HCT116 (cell line): ENCODE data around the gene EMC10. TPM values are rescaled to one million over a fixed set of nuclear protein-coding genes. Genes with fewer than 3 reads are reported as not detected.

Source experiments
- ATAC-seq: fragments of 200-7000 bp; cut with Tn5 transposase; 2 replicates; pipeline ENCODE4 v1.9.1; 2020; ENCODE audit warnings: mild to moderate bottlenecking, moderate library complexity
- BruUV-seq: library from RNA; stranded (reverse); fragments of 400-500 nt; replicated peaks from 2 replicates; lab custom pipeline; 2021; lab: Mats Ljungman, UMichigan
- CTCF ChIA-PET: fragments of 300-600 bp; sonication (Branson Sonifier 250); formaldehyde crosslinking; loops from one replicate; lab custom pipeline; 2021; ENCODE audit warnings: antibody characterized with exemption; lab: Charles Lee
- POLR2A ChIA-PET: fragments of 300-600, 350-600 bp; sonication (Branson Sonifier 250); formaldehyde crosslinking; loops from one replicate; lab custom pipeline; 2021; ENCODE audit warnings: antibody characterized with exemption; lab: Charles Lee
- RAD21 ChIA-PET, 2 experiments: fragments of 300-600 bp; sonication (Branson Sonifier 250); formaldehyde crosslinking; loops; one replicate each; lab custom pipeline; 2023; ENCODE audit warnings: low total read pairs in 2 of 2; ENCODE audit not compliant: uncharacterized antibody in 2 of 2, unreplicated experiment in 2 of 2, low non-redundant PET in 1 of 2; lab: Charles Lee
- DNase-seq: peaks from one replicate; pipeline ENCODE4 v3.0.0-alpha.2; 2010; ENCODE audit warnings: low read depth, low spot score
- H2AFZ ChIP-seq: fragments of 200-600 bp; shearing (Covaris generic), sonication (generic); 2 replicates; pipeline ENCODE4 v1.6.1; 2017; ENCODE audit warnings: low read depth, mixed run types, mixed read lengths, antibody characterized with exemption, low read length; ENCODE audit not compliant: poor library complexity, severe bottlenecking
- H3K27ac ChIP-seq: 2 replicates; pipeline ENCODE4 v1.5.1; 2012; ENCODE audit warnings: low read depth, low read length
- H3K27me3 ChIP-seq: fragments of 200-600 bp; sonication (generic); 2 replicates; pipeline ENCODE4 v1.6.1; 2016; ENCODE audit warnings: mixed run types, low read length, mixed read lengths; ENCODE audit not compliant: insufficient read depth
- H3K36me3 ChIP-seq, 2 experiments: fragments of 200-500 bp in 1 of 2; fragments of 200-600 bp in 1 of 2; sonication (Bioruptor generic) in 1 of 2; sonication (generic) in 1 of 2; 2 replicates each; pipeline versions ENCODE4 v1.5.1 to v1.6.1; 2014 to 2016; ENCODE audit warnings: low read length in 2 of 2, inconsistent platforms in 1 of 2, mixed read lengths in 1 of 2, mixed run types in 1 of 2; ENCODE audit not compliant: insufficient read depth in 2 of 2, control insufficient read depth in 1 of 2
- H3K4me1 ChIP-seq, 2 experiments: fragments of 200-600 bp in 1 of 2; sonication (generic) in 1 of 2; 2 replicates each; pipeline versions ENCODE4 v1.5.1 to v1.6.1; 2012 to 2017; ENCODE audit warnings: low read length in 2 of 2, inconsistent platforms in 1 of 2, mild to moderate bottlenecking in 1 of 2, mixed read lengths in 1 of 2, mixed run types in 1 of 2, moderate library complexity in 1 of 2; ENCODE audit not compliant: insufficient read depth in 2 of 2, control insufficient read depth in 1 of 2
- H3K4me2 ChIP-seq: fragments of 200-600 bp; sonication (generic); 2 replicates; pipeline ENCODE4 v1.6.1; 2017; ENCODE audit warnings: mixed run types, low read length, mixed read lengths
- H3K4me3 ChIP-seq, 2 experiments: fragments of 200-600 bp in 1 of 2; sonication (generic) in 1 of 2; replicated peaks in 1 of 2; 2 replicates each; pipeline ENCODE4 v1.5.1; 2011 to 2016; ENCODE audit warnings: low read length in 2 of 2, control low read depth in 1 of 2, low read depth in 1 of 2, mild to moderate bottlenecking in 1 of 2, mixed read lengths in 1 of 2, mixed run types in 1 of 2
- H3K79me2 ChIP-seq: fragments of 200-600 bp; sonication (generic); 2 replicates; pipeline ENCODE4 v1.6.1; 2017; ENCODE audit warnings: mild to moderate bottlenecking, mixed run types, low read length, moderate library complexity, mixed read lengths; ENCODE audit not compliant: insufficient read depth
- H3K9ac ChIP-seq: fragments of 200-600 bp; sonication (generic); 2 replicates; pipeline ENCODE4 v1.6.1; 2016; ENCODE audit warnings: low read length, mixed read lengths
- H3K9me2 ChIP-seq: fragments of 200-600 bp; sonication (generic), shearing (Covaris generic); 2 replicates; pipeline ENCODE4 v1.6.1; 2017; ENCODE audit warnings: mixed run types, mild to moderate bottlenecking, moderate library complexity; ENCODE audit not compliant: insufficient read depth
- H3K9me3 ChIP-seq, 2 experiments: fragments of 200-500 bp in 1 of 2; fragments of 200-600 bp in 1 of 2; sonication (Bioruptor generic) in 1 of 2; sonication (generic) in 1 of 2; 2 replicates each; pipeline ENCODE4 v1.6.1; 2014 to 2017; ENCODE audit warnings: low read length in 2 of 2, mixed read lengths in 2 of 2, inconsistent platforms in 1 of 2, low read depth in 1 of 2, mild to moderate bottlenecking in 1 of 2, mixed run types in 1 of 2, moderate library complexity in 1 of 2; ENCODE audit not compliant: control insufficient read depth in 1 of 2, insufficient read depth in 1 of 2
- H4K20me1 ChIP-seq: fragments of 200-600 bp; sonication (generic), shearing (Covaris generic); 2 replicates; pipeline ENCODE4 v1.6.1; 2017; ENCODE audit warnings: mixed run types, mild to moderate bottlenecking, moderate library complexity; ENCODE audit not compliant: insufficient read depth
- ATF3 ChIP-seq: IDR thresholded peaks from 2 replicates; pipeline ENCODE4 v1.6.1; 2012
- CBX3 ChIP-seq: IDR thresholded peaks from 2 replicates; pipeline ENCODE4 v1.6.1; 2012; ENCODE audit warnings: low read depth
- CTCF ChIP-seq, 3 experiments: fragments of 200-600 bp in 1 of 3; sonication (generic) in 1 of 3; IDR thresholded peaks in 2 of 3; conservative IDR thresholded peaks in 1 of 3; 2 replicates each; pipeline ENCODE4 v1.5.1; 2012 to 2017; ENCODE audit warnings: low read depth in 2 of 3, low read length in 2 of 3, antibody characterized with exemption in 1 of 3, borderline replicate concordance in 1 of 3, control low read depth in 1 of 3, mild to moderate bottlenecking in 1 of 3, mixed read lengths in 1 of 3, mixed run types in 1 of 3, moderate library complexity in 1 of 3; ENCODE audit not compliant: insufficient read depth in 1 of 3
- EGR1 ChIP-seq: IDR thresholded peaks from 2 replicates; pipeline ENCODE4 v1.6.1; 2012; ENCODE audit warnings: low read depth
- ELF1 ChIP-seq: IDR thresholded peaks from 2 replicates; pipeline ENCODE4 v1.6.1; 2012; ENCODE audit warnings: low read depth, borderline replicate concordance
- EZH2phosphoT487 ChIP-seq: fragments of 200-600 bp; IDR thresholded peaks from 2 replicates; pipeline ENCODE4 v1.6.1; 2018; ENCODE audit warnings: antibody characterized with exemption, borderline replicate concordance
- JUND ChIP-seq: IDR thresholded peaks from 2 replicates; pipeline ENCODE4 v1.6.1; 2012
- MAX ChIP-seq: IDR thresholded peaks from 2 replicates; pipeline ENCODE4 v1.6.1; 2012
- POLR2A ChIP-seq: IDR thresholded peaks from 2 replicates; pipeline ENCODE4 v1.7.0; 2011; ENCODE audit warnings: borderline replicate concordance; ENCODE audit not compliant: insufficient read depth, insufficient read length; ENCODE audit errors: extremely low read depth
- POLR2AphosphoS5 ChIP-seq: IDR thresholded peaks from 2 replicates; pipeline ENCODE4 v1.6.1; 2011; ENCODE audit warnings: mild to moderate bottlenecking, low read depth, low read length, moderate library complexity
- RAD21 ChIP-seq: IDR thresholded peaks from 2 replicates; pipeline ENCODE4 v1.6.1; 2012; ENCODE audit warnings: low read depth, mild to moderate bottlenecking
- REST ChIP-seq: IDR thresholded peaks from 2 replicates; pipeline ENCODE4 v1.6.1; 2012; ENCODE audit warnings: low read depth
- SIN3A ChIP-seq: IDR thresholded peaks from 2 replicates; pipeline ENCODE4 v1.6.1; 2012; ENCODE audit warnings: low read depth
- SP1 ChIP-seq: IDR thresholded peaks from 2 replicates; pipeline ENCODE4 v1.6.1; 2012; ENCODE audit warnings: low read depth
- SRF ChIP-seq: IDR thresholded peaks from 2 replicates; pipeline ENCODE4 v1.6.1; 2012; ENCODE audit warnings: low read depth
- YY1 ChIP-seq: IDR thresholded peaks from 2 replicates; pipeline ENCODE4 v1.6.1; 2011; ENCODE audit warnings: low read length, low read depth, moderate library complexity, mild to moderate bottlenecking; ENCODE audit not compliant: insufficient replicate concordance; ENCODE audit errors: extremely low read depth
- ZBTB33 ChIP-seq: IDR thresholded peaks from 2 replicates; pipeline ENCODE4 v1.6.1; 2011; ENCODE audit warnings: mild to moderate bottlenecking, low read length, moderate library complexity; ENCODE audit not compliant: insufficient replicate concordance; ENCODE audit errors: extremely low read depth
- ZNF274 ChIP-seq: fragments of 200-500 bp; sonication (Bioruptor generic); IDR thresholded peaks from 2 replicates; pipeline ENCODE4 v1.6.1; 2014; ENCODE audit warnings: mild to moderate bottlenecking, low read depth, low read length, inconsistent platforms
- intact Hi-C: fragments of 100-400 bp; cut with micrococcal nuclease; formaldehyde crosslinking; loops from 2 replicates; pipeline ENCODE4 v1.10.0; 2022
- total RNA-seq: library from RNA; stranded (reverse); gene quantifications from one replicate; pipeline ENCODE4 v1.2.1, GENCODE V29; 2021; ENCODE audit not compliant: unreplicated experiment

Gene EMC10
- total RNA-seq, 1 experiment from 2014 or later, result 92.4 TPM

- Histone ChIP-seq H3K27ac (peak within 1 kb of the TSS; percentile 77), H3K9me3 (no peaks in the 10 kb centered on the region), H2AFZ (no peak within 1 kb of the TSS), H3K9me2 (no peaks in the 10 kb centered on the region), H3K9ac (peak within 1 kb of the TSS; percentile 90), H3K36me3 (no peaks in the 10 kb centered on the region), H3K4me1 (peaks cover 3 to 15% of the 10 kb centered on the region in 2 experiments; a peak in 3 of 4 replicates), H4K20me1 (no peaks in the 10 kb centered on the region), H3K4me2 (peak within 1 kb of the TSS; percentile 91), H3K27me3 (no peaks in the 10 kb centered on the region), H3K4me3 (peak within 1 kb of the TSS; percentile 82 to 90), H3K79me2 (peaks cover 8% of the 10 kb centered on the region; the same call in 1 of the 2 replicates)
- ATAC-seq (peak; percentile 93), DNase-seq (peak; percentile 99)
- ChIA-PET RAD21 (no interaction called here), CTCF (interaction anchor here (0.9 to 1.7 kb wide), 5 partner anchors 26 to 154 kb away, joined by 3 to 11 read pairs (median 6); no protein-coding TSS in a partner anchor), POLR2A (no interaction called here)
- BruUV-seq, result no TSS peak
- intact Hi-C loops, result loop anchor here (1.0 kb wide), 1 partner anchor 35 kb away; the partner anchor contains the start of genes EMC10 and GARIN5A
- TF ChIP-seq POLR2A (peak; percentile 31), RAD21 (no peak), ATF3 (no peak), MAX (peak; percentile 97), REST (no peak), EZH2phosphoT487 (no peak), CBX3 (peak; percentile 94), POLR2AphosphoS5 (peak; percentile 61; the same call in 1 of the 2 replicates), JUND (peak; percentile 72), ZBTB33 (peak; percentile 97), SP1 (peak; percentile 89), YY1 (peak; percentile 58), ZNF274 (no peak), CTCF (IDR thresholded peaks at IDR 0.05 in 2 of 3, conservative IDR thresholded peaks at IDR 0.05 in 1 of 3; ENCODE audit: borderline replicate concordance in 1 of 3, insufficient read depth in 1 of 3, low read depth in 2 of 3, low read length in 2 of 3) (no peak), ELF1 (peak; percentile 99), SIN3A (peak; percentile 87), EGR1 (peak; percentile 80), SRF (peak; percentile 78)
These were observed 34.9 kb downstream of the EMC10 start, which contains the start of gene JOSD2 for GRCh38 chr19:50511069-50511822. Gene JOSD2 (minus strand): TSS chr19:50511191. CDS start chr19:50510431, 760 bp downstream.
